ENCODE results near the gene RWDD1.

RWDD1 gene

GRCh38 chr6:116605935-116606334, 34.6 kb downstream of the RWDD1 start:
- no peak for DNase-seq (ENCODE audit: low read depth in 2 of 2)

GRCh38 chr6:116611056-116611455, 39.8 kb downstream of the RWDD1 start:
- no peak for DNase-seq (ENCODE audit: low read depth in 2 of 2)

- peak; percentile 31 to 45 for DNase-seq (ENCODE audit: low read depth in 2 of 2)
Observed at GRCh38 chr6:116615937-116616736, 44.8 kb downstream of the RWDD1 start, which contains the start of gene RSPH4A. Gene RSPH4A (plus strand): TSS chr6:116616479. CDS start chr6:116616624, 145 bp downstream.

GRCh38 chr6:116616737-116617053, 45.4 kb downstream of the RWDD1 start:
- peak in 1 of 2 experiments; percentile 6 for DNase-seq (ENCODE audit: low read depth in 2 of 2)

GRCh38 chr6:116624036-116624805, 52.9 kb downstream of the RWDD1 start:
- DNase-seq (ENCODE audit: low read depth in 2 of 2): no peak

GRCh38 chr6:116625872-116626271, 54.6 kb downstream of the RWDD1 start:
- DNase-seq (ENCODE audit: low read depth in 2 of 2): no peak

GRCh38 chr6:116629563-116629981, 58.3 kb downstream of the RWDD1 start:
- DNase-seq (ENCODE audit: low read depth in 2 of 2): no peak

- DNase-seq (ENCODE audit: low read depth in 2 of 2): no peak
Observed at GRCh38 chr6:116631379-116631990, 60.2 kb downstream of the RWDD1 start.

GRCh38 chr6:116633685-116634084, 62.4 kb downstream of the RWDD1 start:
- DNase-seq (ENCODE audit: low read depth in 2 of 2): no peak
